Hippocampal formation (tissue), 2 donors: ENCODE measurements around the gene JPH2.
"Not testable (repeated sequence)": the region's sequence is repeated elsewhere in the genome, so short reads cannot be mapped to it uniquely, and the experiment has no call there.

ENCODE experiments used
- DNase-seq, 2 donors: peaks; one replicate each; lab custom pipeline; 2025; lab: John Stamatoyannopoulos, UW

The JPH2 gene

DNA sequence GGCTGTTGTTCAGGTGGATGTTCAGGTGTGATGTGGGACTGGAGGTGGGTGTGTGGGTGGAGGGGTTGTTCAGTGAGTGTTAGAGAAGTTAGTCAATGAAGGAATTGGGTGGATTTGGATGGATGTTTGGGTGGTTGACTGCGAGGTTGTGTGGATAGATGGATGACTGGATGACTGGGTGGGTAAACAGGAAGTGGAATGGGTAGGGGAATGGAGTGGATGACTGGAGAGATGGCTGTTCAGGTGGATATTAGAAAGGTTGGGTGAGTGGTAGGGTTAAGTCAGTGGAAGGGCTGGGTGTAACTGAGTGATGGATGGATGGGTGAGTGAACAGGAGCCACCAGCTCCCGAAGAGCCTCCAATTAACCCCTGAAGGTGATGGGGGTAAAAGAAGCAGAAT is 27.9 kb downstream of the JPH2 start:
- no peak for DNase-seq

DNA sequence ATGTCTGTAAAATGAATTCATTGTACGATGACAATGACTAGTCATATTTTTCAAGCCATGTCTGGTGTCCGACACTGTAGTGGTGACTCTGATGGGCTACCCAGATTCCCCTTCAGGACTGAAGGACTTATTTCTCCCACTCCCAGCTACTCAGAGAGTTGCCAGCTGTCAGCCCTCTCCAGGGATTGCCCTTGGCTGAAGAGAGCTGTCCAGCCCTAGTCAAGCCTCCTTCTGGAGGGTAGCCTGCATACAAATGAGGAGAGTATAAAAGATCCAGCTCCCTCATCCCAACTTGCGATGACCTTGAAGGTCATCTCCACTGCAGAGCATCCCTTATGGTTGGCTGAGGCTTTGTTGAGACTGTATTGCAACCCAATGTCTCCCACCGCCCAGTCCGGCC is 29.9 kb downstream of the JPH2 start:
- no peak for DNase-seq

DNA sequence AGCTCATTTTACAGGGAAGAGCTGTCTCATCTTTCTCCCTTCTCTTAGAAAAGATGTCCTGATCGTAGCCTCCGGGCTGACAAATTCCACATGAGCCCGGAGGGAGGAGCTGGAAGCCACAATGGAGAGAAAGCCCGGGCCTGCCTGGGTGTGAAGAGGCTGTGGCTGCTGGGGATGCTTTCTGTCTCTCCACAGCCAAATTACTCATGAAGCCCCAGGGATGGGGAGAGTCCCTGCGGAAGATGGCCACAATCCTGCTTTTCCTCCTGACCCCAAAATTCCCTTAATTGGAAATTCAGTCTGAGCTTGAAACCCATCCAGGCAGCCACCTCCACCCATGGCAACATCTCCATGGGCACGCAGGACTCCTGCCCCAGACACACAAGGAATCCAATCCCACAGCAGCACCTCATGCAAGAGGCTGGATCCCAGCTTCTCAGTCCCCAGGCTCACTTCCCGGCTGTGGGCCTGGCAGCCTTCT is 32.4 kb downstream of the JPH2 start:
- no peak for DNase-seq

DNA sequence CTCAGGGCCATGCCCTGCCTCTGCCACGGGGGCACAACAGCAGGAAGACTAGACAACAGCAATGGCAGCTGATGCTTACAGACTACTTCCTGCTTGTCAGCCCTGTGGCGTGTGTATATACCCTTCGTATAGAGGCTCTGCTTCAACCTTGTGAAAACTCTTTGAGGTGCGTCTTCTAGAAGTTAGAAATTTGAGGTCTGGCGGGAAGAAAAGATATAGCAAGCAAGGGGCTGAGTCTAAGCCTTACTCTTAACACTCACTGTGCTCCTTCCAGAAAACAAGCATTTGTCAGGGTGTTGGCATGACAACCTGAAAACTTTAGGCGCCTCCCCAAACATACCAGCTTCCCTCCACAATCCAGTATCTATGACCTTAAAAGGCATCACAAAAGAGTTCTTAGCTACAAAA is 33.3 kb downstream of the JPH2 start:
- no peak for DNase-seq

DNA sequence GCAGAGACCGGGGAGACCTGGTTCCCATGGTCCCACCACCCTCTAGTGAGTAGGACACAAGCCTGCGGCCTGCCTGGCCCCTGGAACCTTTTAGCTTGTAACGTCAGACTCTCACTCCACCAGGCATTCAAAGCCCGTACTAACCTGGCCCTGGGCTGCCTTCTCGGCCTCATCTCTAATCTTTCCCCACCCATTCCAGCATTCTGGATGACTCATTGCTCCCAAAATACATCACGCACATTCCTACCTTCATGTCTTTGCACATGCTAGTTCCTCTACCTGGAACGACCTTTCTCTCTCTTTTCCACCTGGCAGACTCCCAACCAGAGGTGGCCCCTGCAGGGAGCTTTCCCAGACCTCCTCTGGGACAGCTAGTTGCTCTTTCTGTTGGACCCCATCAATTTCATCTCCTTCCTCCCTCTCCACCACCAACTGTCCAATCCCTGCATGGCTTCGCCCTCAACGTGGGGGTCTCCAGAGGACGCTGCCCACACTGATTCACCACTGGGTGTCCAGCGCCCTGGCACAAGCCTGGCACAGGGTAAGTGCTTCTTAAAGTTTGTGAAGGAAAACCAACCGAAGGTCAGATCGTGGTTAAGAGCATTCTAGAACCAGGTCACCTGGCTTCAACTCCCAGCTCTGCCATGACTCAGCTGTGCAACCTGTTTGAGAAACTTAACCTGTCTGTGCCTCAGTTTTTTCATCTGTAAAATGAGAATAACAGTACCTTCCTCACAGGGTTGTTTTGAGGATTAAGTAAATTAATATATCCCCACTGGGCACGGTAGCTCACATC is 35.2 kb downstream of the JPH2 start:
- no peak for DNase-seq

DNA sequence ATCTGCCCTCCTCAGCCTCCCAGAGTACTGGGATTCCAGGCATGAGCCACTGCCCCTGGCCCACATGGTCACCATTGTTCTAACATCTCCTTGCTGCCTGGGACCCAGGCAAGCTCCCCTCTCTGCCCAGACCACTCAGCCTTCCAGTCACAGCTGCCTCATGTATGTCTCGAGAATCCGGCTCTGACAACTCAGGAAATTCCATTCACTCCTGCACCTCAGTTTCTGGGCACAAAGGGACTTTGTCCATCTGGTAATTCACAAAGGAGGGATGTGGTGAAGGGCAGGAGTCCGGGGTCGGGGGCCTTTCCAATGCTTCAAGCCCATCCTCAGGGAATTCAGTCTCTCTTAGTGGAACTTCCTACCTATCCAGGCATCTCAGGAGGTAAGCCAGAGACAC is 40.7 kb downstream of the JPH2 start:
- DNase-seq = no peak

DNA sequence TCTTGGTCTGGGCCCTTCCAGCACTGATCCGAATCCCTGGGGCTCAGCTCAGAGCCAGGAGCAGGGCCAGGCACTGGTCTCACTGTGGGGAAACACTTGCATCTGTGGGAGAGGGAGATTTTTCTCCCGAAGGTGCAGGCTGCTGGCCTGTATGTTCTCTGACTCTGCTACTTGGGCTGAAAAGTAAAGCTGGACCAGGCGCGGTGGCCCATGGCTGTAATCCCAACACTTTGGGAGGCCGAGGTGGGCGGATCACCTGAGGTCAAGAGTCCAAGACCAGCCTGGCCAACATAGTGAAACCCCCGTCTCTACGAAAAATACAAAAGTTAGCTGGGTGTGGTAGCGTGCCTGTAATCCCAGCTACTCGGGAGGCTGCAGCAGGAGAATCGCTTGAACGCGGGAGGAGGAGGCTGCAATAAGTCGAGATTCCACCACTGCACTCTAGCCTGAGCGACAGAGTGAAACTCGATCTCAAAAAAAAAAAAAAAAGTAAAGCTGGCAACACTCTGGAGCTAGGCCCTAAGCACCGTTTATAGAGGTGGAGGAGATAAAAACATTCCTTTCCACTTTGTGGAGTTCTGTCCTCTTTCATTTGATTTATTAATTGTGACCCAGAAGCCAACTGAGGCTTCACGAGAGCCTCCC is 41.7 kb downstream of the JPH2 start:
- DNase-seq = no peak

DNA sequence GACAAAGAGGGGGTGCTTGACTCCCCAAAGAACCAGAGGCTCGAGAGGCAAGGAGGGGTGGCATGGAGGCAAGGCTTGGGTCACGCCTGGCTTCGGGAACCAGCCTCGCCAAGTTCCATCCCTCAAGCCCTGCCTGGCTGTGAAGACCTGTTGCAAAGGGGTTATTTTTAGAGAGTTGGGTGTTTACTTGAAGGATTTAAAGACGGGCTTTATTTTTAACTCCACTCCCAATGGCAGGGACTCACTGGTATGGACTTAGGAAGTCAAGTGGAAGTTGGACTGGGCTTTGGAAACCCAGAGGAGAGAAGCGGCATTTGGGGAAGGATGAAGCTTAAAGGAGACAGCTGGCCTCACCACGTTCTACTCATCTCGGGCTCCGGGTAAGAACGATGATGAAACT is 43.1 kb downstream of the JPH2 start:
- DNase-seq = no peak

DNA sequence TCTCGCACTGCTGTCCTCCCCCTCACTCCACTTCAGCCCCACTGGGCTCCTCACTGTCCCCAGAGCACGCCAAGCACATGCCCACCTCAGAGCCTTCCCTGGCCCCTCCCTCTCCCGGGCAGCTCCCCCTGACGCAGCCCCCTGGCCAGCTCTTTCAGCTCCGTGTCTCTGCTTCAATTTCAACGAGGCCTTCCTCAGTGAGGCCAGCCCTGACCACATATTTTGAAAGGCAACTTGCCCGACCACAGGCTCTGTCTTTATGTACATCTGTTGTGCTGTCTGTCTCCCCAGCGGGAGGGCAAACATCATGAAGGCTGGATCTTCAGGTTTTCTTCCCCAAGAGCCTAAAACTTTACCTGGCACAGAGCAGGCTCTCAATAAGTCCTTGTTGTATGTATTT is 44.6 kb downstream of the JPH2 start:
- DNase-seq = no peak

DNA sequence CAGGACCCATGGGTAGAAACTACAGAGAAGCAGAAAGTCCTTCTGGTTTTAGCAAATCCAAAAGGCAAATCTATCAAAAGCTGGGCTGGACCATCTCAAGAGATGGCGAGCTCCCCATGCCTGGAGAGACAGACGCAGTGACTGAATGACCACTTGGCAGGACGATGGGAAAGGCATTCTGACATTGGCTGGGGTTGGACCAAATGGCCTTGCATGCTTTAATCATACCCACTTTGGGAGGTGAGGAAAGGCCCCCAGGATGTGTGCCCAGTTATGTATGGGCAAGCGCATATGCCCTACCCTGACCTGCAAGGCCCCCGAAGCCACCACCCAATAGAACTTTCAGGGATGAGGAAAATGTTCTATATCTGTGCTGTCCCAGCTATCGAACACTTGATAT is 45.1 kb downstream of the JPH2 start:
- no peak for DNase-seq

DNA sequence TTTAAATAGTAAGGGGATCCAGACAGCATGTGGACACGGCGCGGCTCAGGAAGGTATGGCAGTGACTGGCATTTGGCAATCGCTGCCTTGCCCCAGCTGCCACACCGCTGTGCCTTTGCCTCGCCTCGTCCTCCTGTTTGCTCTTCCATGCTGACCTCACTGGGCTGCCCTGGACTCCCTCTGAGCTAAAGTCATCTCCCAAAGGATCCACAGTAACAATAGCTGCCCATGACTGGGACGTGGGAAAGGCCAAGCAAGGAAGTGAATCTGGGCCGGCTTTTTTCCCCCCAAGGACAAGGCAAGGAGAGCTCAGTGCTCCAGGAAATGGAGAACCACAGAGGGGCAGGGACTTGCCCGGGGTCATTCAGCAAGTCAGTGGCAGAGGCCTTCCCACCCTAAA is 48.1 kb downstream of the JPH2 start:
- no peak for DNase-seq

DNA sequence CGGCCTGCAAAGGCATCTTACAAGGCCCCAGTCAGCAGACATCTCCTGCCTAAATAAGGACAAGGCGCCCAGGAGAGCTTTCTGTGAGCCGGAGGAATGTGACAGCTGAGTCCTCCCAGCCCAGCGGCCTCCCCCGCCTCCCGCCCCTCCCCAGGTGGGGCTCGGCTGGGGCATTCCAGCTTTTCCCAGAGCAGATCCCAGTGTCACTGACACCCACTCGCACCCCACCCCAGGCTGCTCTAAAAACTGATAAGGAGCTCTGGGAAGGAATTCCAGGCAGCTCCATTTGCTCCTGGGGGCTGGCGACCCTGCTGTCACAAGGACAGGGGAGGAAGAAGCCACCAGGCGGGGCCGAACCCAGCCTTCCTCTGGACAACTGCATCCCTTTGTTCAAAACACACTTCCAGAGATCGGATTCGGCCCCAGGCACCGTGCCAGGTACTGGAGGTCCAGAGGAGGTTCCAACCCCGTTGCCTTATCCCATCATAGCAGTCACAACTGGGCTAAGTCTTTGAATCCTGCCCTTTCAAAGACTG is 49.7 kb downstream of the JPH2 start:
- no peak for DNase-seq

DNA sequence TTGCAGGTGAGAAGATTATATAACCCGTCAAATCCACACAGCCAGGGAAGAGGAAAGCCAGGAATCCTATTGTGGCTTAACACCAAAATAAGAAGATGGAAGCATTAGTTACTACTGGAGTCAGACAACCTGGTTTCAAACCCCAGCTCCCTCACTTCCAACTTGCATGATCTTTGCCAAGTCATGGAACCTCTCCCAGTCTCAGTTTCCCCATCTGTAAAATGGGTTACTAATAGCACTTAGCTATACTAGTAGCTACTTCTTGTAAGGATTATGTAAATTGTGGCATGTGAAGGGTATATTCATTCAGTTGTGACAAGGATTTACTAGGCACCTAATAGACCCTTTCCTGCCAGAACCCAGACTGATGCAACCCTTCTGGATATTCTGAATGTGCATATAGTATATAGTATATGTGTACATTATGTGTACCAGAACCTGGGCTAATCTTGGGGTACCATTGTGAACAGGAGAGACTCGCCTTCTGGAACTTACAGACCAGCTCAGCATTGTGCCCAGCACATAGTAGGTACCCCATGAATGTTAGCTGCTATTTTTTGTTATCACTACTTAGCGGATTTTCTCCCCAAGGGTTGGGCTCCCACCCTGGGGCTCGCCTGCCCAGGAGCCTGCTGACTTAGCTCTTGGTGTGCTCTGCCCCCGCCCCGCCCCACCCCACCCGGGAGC is 50.3 kb downstream of the JPH2 start:
- DNase-seq = no peak

DNA sequence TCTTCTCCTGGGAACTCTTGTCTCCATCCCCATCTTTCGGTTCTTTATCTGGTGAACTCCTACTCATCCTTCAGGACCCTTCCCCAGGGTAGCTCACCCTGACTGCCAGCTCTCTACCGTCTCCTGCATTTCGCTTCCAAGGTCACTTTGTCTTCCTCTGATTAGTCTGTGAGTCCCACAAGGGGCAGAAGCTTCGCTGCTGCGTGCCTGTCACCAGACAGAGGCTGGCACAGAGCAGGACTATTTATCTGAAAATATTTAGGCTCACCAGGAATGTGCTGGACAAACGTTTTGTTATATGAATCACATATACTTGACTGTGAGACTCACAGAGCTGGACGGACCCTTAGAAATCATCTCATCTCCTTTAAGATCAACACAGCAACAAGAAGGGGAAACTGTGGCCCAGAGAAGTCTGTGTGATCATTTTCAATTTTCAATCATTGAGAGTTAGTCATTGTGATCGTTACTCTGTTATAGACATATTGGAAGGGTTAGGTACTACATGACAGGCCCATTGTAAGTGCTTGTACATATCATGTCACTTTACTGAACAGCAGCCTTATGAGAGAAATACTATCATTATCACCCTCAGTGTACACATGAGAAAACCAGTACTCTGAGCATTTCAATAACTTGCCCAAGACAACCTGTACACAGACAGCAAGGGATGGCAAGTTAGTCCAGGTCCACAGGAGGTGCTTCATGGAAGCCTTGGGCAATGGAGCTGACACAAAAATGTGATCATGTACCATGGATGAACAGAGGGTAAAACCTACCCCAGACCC is 51.4 kb downstream of the JPH2 start:
- no peak for DNase-seq

DNA sequence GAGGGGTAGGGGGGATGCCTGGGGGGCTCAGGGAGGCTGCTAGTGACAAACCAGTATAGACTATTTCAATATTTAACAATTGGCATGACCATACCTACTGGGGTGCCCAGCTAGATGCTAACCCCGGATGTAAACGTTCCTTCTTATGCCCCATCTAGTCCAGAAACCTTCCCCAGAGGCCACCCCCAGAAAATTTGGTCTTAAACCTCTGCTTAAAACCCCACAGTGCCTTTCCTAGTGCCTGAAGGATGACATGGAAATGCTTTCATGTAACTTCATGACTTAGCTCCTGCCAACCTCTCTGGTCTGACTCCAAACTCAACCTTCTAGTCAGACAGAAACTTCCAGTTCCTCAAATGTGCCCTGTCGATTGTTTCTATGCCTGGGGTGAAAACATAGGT is 52.0 kb downstream of the JPH2 start:
- DNase-seq = no peak

DNA sequence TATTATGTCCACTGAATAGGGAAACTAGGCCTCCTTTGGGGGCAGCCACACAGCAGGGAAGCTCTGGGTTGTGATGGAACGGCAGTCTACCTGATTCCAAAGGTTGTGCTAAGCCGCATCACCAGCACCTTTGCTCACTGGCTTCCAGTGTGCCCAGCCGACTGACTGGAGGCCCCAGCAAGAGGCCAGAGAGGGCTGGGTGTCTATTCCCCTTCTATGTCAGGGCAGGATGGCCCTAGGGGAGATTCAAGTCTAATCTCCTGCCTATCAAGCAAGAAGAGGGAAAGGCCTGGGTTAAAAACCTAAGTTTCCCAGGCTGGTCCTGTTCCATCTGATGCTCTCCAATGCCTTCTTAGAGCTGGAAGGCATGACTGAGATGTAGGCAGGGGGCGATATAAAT is 53.6 kb downstream of the JPH2 start:
- no peak for DNase-seq

DNA sequence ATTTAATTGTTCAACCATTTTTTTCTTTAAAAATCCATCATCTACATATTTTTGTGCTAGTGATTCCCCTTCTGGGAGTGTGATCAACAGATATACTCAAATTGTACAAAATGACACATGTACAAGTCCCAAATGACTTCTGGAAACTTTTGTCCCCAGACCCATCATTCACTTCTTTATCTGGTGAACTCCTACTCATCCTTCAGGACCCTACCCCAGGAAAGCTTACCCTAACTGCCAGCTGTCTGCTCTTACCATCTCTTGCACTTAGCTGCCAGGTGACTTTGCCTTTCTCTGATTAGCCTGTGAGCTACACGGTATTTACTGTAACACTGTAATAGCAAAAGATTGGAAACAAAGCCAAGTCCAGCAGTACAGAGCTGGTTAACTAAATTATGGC is 55.3 kb downstream of the JPH2 start:
- DNase-seq = no peak

DNA sequence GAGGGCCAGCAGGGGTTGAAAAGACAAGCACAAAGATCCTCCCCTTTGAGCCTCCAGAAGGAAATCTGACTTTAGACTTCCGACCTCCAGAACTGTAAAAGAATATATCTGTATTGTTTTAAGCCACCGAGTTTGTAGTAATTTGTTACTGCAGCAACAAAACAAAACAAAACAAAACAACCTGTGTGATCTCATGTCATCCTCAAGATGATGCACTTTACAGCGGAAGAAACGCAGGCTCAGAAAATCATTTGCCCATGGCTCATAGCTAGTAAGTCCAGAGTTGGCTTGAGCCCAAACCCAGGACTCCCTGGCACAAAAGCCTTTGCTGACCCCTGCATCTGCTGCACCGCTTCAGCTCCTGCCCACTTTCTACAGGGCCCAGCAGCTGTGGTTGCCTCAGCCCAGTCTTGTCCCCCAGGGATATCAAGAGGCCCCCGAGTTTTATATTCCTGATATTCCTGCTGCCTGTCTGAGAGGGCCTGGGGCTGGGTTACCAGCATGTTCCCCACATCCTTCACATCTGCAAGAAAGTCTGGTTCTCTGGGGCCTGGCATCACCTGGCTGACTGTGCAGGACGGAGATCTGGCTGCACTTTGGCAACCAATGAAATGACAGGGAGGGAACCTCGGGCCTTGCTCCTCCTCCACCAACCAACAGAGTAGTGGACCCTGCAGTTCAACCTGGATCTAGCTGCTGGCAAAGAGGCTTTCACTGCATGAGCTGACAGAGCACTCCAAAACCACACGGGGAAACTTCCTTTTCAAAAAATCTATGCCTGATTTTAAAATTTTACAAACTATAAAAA is 56.9 kb downstream of the JPH2 start:
- no peak for DNase-seq

DNA sequence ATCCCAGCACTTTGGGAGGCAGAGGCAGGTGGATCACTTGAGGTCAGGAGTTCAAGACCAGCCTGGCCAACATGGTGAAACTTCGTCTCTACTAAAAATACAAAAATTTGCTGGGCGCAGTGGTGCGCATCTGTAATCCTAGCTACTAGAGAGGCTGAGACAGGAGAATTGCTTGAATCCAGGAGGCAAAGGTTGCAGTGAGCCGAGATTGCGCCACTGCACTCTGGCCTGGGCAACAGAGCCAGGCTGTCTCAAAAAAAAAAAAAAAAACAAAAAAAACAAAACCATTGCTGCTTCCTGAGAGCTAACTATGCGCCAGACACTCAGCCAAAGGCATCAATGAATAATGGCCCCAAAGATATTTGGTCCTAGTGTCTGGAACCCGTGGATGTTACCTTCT is 57.7 kb downstream of the JPH2 start:
- not testable (repeated sequence) for DNase-seq

DNA sequence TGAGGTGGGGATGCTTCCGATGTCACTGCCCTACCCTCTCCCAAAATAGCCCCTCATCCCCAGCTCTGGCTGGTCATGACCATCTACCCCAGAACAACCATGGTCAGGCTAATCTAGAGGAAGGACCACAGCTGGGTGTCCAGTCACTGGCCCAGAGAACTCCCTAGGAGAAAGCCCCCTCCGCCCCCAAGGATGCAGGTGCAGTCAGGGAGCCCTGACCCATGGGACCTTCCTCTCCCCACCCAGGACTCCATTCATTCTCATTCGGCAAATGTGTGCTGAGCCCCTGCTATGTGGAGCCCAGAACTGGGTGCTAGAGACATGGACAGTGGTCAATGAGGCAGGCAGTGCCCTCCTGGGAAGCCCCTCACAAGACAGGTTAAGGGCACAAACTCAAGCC is 60.5 kb downstream of the JPH2 start:
- no peak for DNase-seq
